Activated CD4-positive, alpha-beta memory T cell treated with anti-CD3 and anti-CD28 coated beads for 36 hours (primary cell): ENCODE measurements around the gene ANKRD24. TPM values are rescaled to one million over a fixed set of nuclear protein-coding genes. Genes with fewer than 3 reads are reported as not detected.
"Not testable (repeated sequence)": the region's sequence is repeated elsewhere in the genome, so short reads cannot be mapped to it uniquely, and the experiment has no call there.

Experiments used
- CTCF ChIA-PET: fragments of 350-600 bp; sonication (Branson Sonifier 250); formaldehyde crosslinking; loops from one replicate; lab custom pipeline; 2021; ENCODE audit warnings: antibody characterized with exemption, inconsistent platforms; lab: Charles Lee
- POLR2A ChIA-PET: fragments of 350-600 bp; sonication (Branson Sonifier 250); formaldehyde crosslinking; loops from one replicate; lab custom pipeline; 2021; ENCODE audit warnings: antibody characterized with exemption; lab: Charles Lee
- DNase-seq: peaks from one replicate; pipeline ENCODE4 v3.0.0-alpha.2; 2020
- H3K27ac Mint-ChIP-seq: one replicate; pipeline ENCODE4 v1.8.0; 2021; ENCODE audit warnings: mixed read lengths
- H3K27me3 Mint-ChIP-seq: one replicate; pipeline ENCODE4 v1.8.0; 2021; ENCODE audit warnings: mixed read lengths
- H3K36me3 Mint-ChIP-seq: one replicate; pipeline ENCODE4 v1.8.0; 2021; ENCODE audit warnings: mixed read lengths
- H3K4me1 Mint-ChIP-seq: one replicate; pipeline ENCODE4 v1.8.0; 2021; ENCODE audit warnings: low read depth, mixed read lengths
- H3K4me3 Mint-ChIP-seq: one replicate; pipeline ENCODE4 v1.8.0; 2021; ENCODE audit warnings: mild to moderate bottlenecking, mixed read lengths
- H3K9me3 Mint-ChIP-seq: one replicate; pipeline ENCODE4 v1.8.0; 2021; ENCODE audit warnings: mixed read lengths
- intact Hi-C: fragments of 100-400 bp; cut with micrococcal nuclease; formaldehyde crosslinking; loops from one replicate; pipeline ENCODE4 v1.15.1; 2023
- total RNA-seq, 2 experiments: library from RNA; stranded (reverse); gene quantifications; one replicate each; pipeline ENCODE4 v1.2.3, GENCODE V29; 2021

ANKRD24 gene
- total RNA-seq, result 1 to 10 TPM; 1.7 to 1.8 TPM

GRCh38 chr19:4182084-4182810, at the start of gene ANKRD24, which contains the start of gene SIRT6:
TSS of gene ANKRD24 (plus strand) at chr19:4182689. CDS start at chr19:4186426, 3,737 bp downstream.
TSS of gene SIRT6 (minus strand) at chr19:4182563. CDS start at chr19:4182539, 24 bp downstream.
- peak; percentile 98 for DNase-seq
- Mint-ChIP-seq H3K36me3 (peaks cover 11% of the 10 kb centered on the region), H3K27me3 (no peaks in the 10 kb centered on the region), H3K4me1 (peaks cover 29% of the 10 kb centered on the region), H3K27ac (peak within 1 kb of the TSS; percentile 92), H3K9me3 (no peaks in the 10 kb centered on the region), H3K4me3 (peak within 1 kb of the TSS; percentile 96)
- intact Hi-C loops, result loop anchor here (1.0 to 10.0 kb wide), 4 partner anchors 57 to 420 kb away; partner anchors contain the start of genes DAPK3, MAP2K2 and MRPL54
- ChIA-PET CTCF (no interaction called here), POLR2A (no interaction called here)

- intact Hi-C loops, result no loop called here
- CTCF ChIA-PET, result interaction anchor here (0.6 kb wide), 2 partner anchors 69 to 268 kb away, joined by 3 read pairs; no protein-coding TSS in a partner anchor
- H3K4me3 Mint-ChIP-seq, result no peak overlapping the region
- POLR2A ChIA-PET, result no interaction called here
- H3K27me3 Mint-ChIP-seq, result no peaks in the 10 kb centered on the region
- H3K27ac Mint-ChIP-seq, result no peak overlapping the region
- no peaks in the 10 kb centered on the region for H3K4me1 Mint-ChIP-seq
- DNase-seq, result no peak
- no peaks in the 10 kb centered on the region for H3K36me3 Mint-ChIP-seq
- H3K9me3 Mint-ChIP-seq, result no peaks in the 10 kb centered on the region
These were observed 48.1 kb upstream of the ANKRD24 start for GRCh38 chr19:4134351-4134750.

GRCh38 chr19:4135386-4135785, 47.1 kb upstream of the ANKRD24 start:
- CTCF ChIA-PET, result not testable (repeated sequence)

GRCh38 chr19:4136680-4137088, 45.8 kb upstream of the ANKRD24 start:
- intact Hi-C loops, result no loop called here
- CTCF ChIA-PET, result no interaction called here

More at GRCh38 chr19:4135386-4135785, 47.1 kb upstream of the ANKRD24 start:
- H3K4me1 Mint-ChIP-seq, H3K4me3 Mint-ChIP-seq, POLR2A ChIA-PET, H3K9me3 Mint-ChIP-seq, H3K27ac Mint-ChIP-seq, H3K27me3 Mint-ChIP-seq, intact Hi-C loops, H3K36me3 Mint-ChIP-seq, DNase-seq: not testable (repeated sequence)

GRCh38 chr19:4138445-4138844, 44.0 kb upstream of the ANKRD24 start:
- Mint-ChIP-seq H3K4me1 (peaks cover 8% of the 10 kb centered on the region), H3K27ac (no peak overlapping the region), H3K36me3 (no peaks in the 10 kb centered on the region), H3K27me3 (no peaks in the 10 kb centered on the region), H3K4me3 (no peak overlapping the region), H3K9me3 (no peaks in the 10 kb centered on the region)
- POLR2A ChIA-PET, result no interaction called here
- DNase-seq, result no peak
- intact Hi-C loops, result no loop called here
- CTCF ChIA-PET, result interaction anchor here (3.1 kb wide), 1 partner anchor 66 kb away, joined by 21 read pairs; no protein-coding TSS in a partner anchor

More at GRCh38 chr19:4136680-4137088, 45.8 kb upstream of the ANKRD24 start:
- Mint-ChIP-seq H3K27ac (no peak overlapping the region), H3K27me3 (no peaks in the 10 kb centered on the region), H3K4me1 (peaks cover 8% of the 10 kb centered on the region), H3K4me3 (no peak overlapping the region), H3K9me3 (no peaks in the 10 kb centered on the region), H3K36me3 (no peaks in the 10 kb centered on the region)
- POLR2A ChIA-PET, result no interaction called here
- no peak for DNase-seq

GRCh38 chr19:4139614-4140236, 42.8 kb upstream of the ANKRD24 start:
- POLR2A ChIA-PET, result interaction anchor here (0.7 to 0.8 kb wide), 2 partner anchors 50 to 154 kb away, joined by 3 read pairs; partner anchors contain the start of gene EEF2
- H3K27me3 Mint-ChIP-seq, result peaks cover 2% of the 10 kb centered on the region
- peaks cover 8% of the 10 kb centered on the region for H3K4me1 Mint-ChIP-seq
- H3K36me3 Mint-ChIP-seq, result no peaks in the 10 kb centered on the region
- intact Hi-C loops, result loop anchor here (1.0 to 5.0 kb wide), 2 partner anchors 63 to 153 kb away; no protein-coding TSS in a partner anchor
- CTCF ChIA-PET, result interaction anchor here (0.6 to 3.1 kb wide), 54 partner anchors 8 to 583 kb away, joined by 3 to 21 read pairs (median 6); partner anchors contain the start of genes CREB3L3, EEF2, PIAS4 and YJU2
- no peaks in the 10 kb centered on the region for H3K9me3 Mint-ChIP-seq
- peak; percentile 93 for DNase-seq
- H3K27ac Mint-ChIP-seq, result peak overlapping the region; percentile 3
- H3K4me3 Mint-ChIP-seq, result peak overlapping the region; percentile 9

- H3K27ac Mint-ChIP-seq, result no peak overlapping the region
- DNase-seq, result peak; percentile 42
- ChIA-PET CTCF (interaction anchor here (0.6 to 3.1 kb wide), 55 partner anchors 9 to 584 kb away, joined by 3 to 21 read pairs (median 5); partner anchors contain the start of genes CREB3L3, EEF2, PIAS4 and YJU2), POLR2A (interaction anchor here (0.7 to 0.8 kb wide), 2 partner anchors 51 to 155 kb away, joined by 3 read pairs; partner anchors contain the start of gene EEF2)
- peaks cover 2% of the 10 kb centered on the region for H3K27me3 Mint-ChIP-seq
- peak overlapping the region; percentile 51 for H3K4me3 Mint-ChIP-seq
- H3K4me1 Mint-ChIP-seq, result peaks cover 8% of the 10 kb centered on the region
- no peaks in the 10 kb centered on the region for H3K9me3 Mint-ChIP-seq
- no peaks in the 10 kb centered on the region for H3K36me3 Mint-ChIP-seq
- intact Hi-C loops, result loop anchor here (5.0 kb wide), 1 partner anchor 62 kb away; no protein-coding TSS in a partner anchor
These were observed 42.2 kb upstream of the ANKRD24 start for GRCh38 chr19:4140237-4140711.

GRCh38 chr19:4142916-4143315, 39.6 kb upstream of the ANKRD24 start:
- H3K27ac Mint-ChIP-seq, H3K4me1 Mint-ChIP-seq, POLR2A ChIA-PET, H3K9me3 Mint-ChIP-seq, H3K36me3 Mint-ChIP-seq, CTCF ChIA-PET, H3K4me3 Mint-ChIP-seq, DNase-seq, H3K27me3 Mint-ChIP-seq: not testable (repeated sequence)
- intact Hi-C loops, result loop anchor here (5.0 kb wide), 1 partner anchor 59 kb away; no protein-coding TSS in a partner anchor

GRCh38 chr19:4144666-4145249, 37.7 kb upstream of the ANKRD24 start:
- ChIA-PET POLR2A (no interaction called here), CTCF (no interaction called here)
- DNase-seq, result no peak
- intact Hi-C loops, result loop anchor here (5.0 kb wide), 1 partner anchor 58 kb away; no protein-coding TSS in a partner anchor
- Mint-ChIP-seq H3K4me3 (no peak overlapping the region), H3K27ac (no peak overlapping the region), H3K36me3 (no peaks in the 10 kb centered on the region), H3K4me1 (peaks cover 6% of the 10 kb centered on the region), H3K9me3 (no peaks in the 10 kb centered on the region), H3K27me3 (peaks cover 7% of the 10 kb centered on the region)

GRCh38 chr19:4149518-4150288, 32.8 kb upstream of the ANKRD24 start:
- H3K4me3 Mint-ChIP-seq, result no peak overlapping the region
- DNase-seq, result no peak
- ChIA-PET POLR2A (interaction anchor here (0.6 kb wide), 1 partner anchor 12 kb away, joined by 3 read pairs; no protein-coding TSS in a partner anchor), CTCF (interaction anchor here (0.6 to 3.1 kb wide), 2 partner anchors 10 to 40 kb away, joined by 3 to 17 read pairs; no protein-coding TSS in a partner anchor)
- H3K9me3 Mint-ChIP-seq, result no peaks in the 10 kb centered on the region
- H3K27me3 Mint-ChIP-seq, result peaks cover 4% of the 10 kb centered on the region
- H3K36me3 Mint-ChIP-seq, result no peaks in the 10 kb centered on the region
- peaks cover 5% of the 10 kb centered on the region for H3K4me1 Mint-ChIP-seq
- no peak overlapping the region for H3K27ac Mint-ChIP-seq
- intact Hi-C loops, result no loop called here

- DNase-seq, result no peak
- intact Hi-C loops, result no loop called here
- Mint-ChIP-seq H3K4me3 (no peak overlapping the region), H3K27ac (no peak overlapping the region), H3K27me3 (peaks cover 2% of the 10 kb centered on the region), H3K36me3 (no peaks in the 10 kb centered on the region), H3K9me3 (no peaks in the 10 kb centered on the region), H3K4me1 (peaks cover 5% of the 10 kb centered on the region)
- CTCF ChIA-PET, result interaction anchor here (0.6 kb wide), 1 partner anchor 76 kb away, joined by 3 read pairs; no protein-coding TSS in a partner anchor
- POLR2A ChIA-PET, result no interaction called here
These were observed 30.9 kb upstream of the ANKRD24 start for GRCh38 chr19:4151623-4152022.
